ENCODE results near the gene MAST2.

Gene MAST2

DNA sequence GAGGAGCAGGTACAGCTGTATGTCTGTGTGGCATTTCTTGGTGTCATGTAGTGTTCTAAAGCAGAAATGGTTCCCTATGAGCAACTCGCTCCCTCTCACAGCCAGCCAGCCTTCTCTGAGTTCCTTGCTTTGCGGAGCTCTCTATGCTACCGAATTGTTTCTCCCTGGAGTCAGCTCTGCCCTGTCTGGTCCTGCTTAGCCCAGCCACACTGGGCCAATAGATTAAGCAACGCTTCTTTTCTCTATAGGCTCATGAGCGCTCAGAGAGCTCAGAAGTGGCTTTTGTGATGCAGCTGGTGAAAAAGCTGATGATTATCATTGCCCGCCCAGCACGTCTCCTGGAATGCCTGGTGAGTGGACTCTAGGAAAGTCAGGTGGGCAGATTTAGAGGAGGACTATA is 215.9 kb downstream of the MAST2 start:
- TF ChIP-seq, protein P1, sequence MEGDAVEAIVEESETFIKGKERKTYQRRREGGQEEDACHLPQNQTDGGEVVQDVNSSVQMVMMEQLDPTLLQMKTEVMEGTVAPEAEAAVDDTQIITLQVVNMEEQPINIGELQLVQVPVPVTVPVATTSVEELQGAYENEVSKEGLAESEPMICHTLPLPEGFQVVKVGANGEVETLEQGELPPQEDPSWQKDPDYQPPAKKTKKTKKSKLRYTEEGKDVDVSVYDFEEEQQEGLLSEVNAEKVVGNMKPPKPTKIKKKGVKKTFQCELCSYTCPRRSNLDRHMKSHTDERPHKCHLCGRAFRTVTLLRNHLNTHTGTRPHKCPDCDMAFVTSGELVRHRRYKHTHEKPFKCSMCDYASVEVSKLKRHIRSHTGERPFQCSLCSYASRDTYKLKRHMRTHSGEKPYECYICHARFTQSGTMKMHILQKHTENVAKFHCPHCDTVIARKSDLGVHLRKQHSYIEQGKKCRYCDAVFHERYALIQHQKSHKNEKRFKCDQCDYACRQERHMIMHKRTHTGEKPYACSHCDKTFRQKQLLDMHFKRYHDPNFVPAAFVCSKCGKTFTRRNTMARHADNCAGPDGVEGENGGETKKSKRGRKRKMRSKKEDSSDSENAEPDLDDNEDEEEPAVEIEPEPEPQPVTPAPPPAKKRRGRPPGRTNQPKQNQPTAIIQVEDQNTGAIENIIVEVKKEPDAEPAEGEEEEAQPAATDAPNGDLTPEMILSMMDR (IDR thresholded peaks at IDR 0.05; ENCODE audit: low read depth, low read length), result no peak
- no peak overlapping the region for H3K4me3 ChIP-seq (ENCODE audit: low read depth, low read length)

DNA sequence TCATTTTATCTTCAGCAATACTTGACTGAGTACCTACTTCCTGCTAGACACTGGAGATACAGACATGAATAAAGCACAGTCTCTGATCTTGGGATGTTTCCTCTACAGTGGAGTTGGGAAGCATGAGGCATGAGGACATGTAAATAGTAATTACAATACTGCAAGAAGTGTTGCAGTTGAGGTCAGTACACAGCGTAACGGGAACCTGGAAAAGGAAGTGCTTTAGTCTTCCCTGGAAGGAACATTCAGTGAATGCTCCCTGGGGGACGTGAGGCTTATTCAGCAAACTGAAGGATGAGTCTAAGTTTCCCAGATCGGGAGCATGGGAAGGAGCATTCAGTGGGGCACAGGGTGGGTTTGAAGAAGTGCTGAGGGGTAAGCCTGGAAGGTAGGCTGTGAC is 216.6 kb downstream of the MAST2 start:
- no peak overlapping the region for H3K4me3 ChIP-seq (ENCODE audit: low read depth, low read length)
- TF ChIP-seq, protein P1 (IDR thresholded peaks at IDR 0.05; ENCODE audit: low read depth, low read length), result no peak

DNA sequence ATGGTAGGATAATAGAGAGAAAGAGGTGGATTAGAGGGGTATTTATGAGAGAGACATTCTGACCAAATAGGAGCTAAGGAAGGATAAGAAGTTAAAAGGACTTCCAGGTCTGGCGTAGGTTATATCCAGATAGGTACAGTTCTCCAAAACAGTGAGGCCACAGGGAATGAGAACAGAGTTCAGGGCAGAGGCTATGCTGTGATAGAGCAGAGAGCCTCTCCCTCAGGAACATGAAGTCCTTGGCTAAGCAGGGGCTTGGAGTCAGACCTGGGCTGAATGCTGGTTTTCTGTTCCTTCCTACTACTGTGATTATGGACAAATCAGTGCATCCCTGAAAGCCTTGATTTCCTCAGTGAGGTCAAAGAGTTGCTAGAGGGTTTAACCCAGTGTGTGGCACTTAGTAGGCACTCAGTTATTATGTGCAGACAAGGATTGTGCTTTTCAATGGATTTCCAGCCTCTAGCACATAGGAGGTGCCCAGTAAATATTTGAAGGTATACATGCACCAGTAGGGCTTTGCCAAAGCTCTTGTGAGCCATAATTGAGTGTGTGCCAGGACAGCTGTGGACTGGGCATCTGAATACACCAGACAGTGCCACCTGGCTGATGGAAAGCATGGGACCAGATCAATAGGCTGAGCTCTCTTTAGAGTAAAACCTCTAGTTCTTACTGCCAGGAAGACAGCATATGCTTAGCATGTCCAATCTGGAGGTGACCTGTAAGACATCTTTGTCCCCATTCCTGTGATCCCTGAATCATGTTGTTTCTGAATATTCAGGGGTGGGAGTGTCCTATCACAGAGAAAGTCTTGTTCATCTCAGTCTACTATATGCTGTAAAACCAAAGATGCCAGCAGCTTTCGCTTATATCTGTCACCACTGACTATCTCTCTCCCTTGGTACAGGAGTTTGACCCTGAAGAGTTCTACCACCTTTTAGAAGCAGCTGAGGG is 217.9 kb downstream of the MAST2 start:
- TF ChIP-seq, protein P1 (IDR thresholded peaks at IDR 0.05; ENCODE audit: low read depth, low read length), result no peak
- H3K4me3 ChIP-seq (ENCODE audit: low read depth, low read length), result no peak overlapping the region

DNA sequence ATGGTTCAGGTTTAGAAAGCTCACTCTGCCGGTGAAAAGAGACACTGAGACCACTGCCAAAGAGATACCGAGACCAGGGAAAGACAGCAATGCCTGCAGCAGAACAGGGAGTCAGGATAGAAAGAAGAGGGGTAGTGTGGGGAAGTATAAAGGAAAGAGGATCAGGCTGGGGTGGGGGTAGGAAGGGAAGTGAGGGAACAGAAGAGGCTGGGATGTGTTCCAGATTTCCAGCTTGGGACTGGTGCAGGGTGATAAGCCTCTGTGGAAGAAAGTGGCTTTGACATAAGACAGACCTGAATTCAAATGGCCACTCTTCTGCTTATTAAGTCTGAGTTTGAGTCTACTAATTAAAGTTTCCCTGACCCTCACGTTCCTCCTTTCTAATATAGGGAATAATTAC is 223.1 kb downstream of the MAST2 start:
- TF ChIP-seq, protein P1 (IDR thresholded peaks at IDR 0.05; ENCODE audit: low read depth, low read length), result no peak
- no peak overlapping the region for H3K4me3 ChIP-seq (ENCODE audit: low read depth, low read length)

DNA sequence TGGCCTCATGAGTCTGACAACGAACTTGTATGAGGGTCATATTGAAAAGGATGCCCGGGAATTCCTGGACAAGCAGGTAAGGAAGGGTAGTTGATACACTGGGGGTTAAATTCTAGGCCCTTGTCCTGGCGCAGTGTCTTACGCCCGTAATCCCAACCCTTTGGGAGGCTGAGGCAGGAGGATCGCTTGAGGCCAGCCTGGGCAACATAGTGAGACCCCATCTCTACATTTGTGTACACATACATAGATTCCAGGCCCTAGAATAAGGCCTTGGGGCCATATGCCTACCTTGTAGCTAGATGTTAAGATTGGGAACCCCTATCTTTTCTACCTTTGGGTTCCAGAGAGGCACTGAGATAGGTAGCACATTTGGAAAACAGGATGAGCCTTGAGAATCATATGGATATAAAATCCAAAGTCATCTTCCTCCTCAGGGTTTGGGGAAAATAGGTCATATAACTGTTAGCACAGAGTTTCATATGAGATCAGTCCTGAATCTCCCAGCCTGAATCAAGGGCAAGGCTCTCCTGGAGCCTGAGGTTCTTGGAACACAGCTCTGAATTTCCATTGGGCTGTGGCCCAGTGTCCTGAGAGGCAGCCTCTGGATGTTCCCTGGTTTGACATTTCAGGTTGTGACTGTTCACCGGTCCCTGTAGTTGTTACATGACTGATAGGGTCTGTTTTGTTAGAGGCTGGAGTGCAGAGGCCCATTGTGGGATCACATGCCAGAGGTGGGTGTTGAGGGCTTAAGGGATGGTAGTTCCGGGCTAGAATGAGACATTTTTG is 224.6 kb downstream of the MAST2 start:
- TF ChIP-seq, protein P1 (IDR thresholded peaks at IDR 0.05; ENCODE audit: low read depth, low read length), result no peak
- no peak overlapping the region for H3K4me3 ChIP-seq (ENCODE audit: low read depth, low read length)

DNA sequence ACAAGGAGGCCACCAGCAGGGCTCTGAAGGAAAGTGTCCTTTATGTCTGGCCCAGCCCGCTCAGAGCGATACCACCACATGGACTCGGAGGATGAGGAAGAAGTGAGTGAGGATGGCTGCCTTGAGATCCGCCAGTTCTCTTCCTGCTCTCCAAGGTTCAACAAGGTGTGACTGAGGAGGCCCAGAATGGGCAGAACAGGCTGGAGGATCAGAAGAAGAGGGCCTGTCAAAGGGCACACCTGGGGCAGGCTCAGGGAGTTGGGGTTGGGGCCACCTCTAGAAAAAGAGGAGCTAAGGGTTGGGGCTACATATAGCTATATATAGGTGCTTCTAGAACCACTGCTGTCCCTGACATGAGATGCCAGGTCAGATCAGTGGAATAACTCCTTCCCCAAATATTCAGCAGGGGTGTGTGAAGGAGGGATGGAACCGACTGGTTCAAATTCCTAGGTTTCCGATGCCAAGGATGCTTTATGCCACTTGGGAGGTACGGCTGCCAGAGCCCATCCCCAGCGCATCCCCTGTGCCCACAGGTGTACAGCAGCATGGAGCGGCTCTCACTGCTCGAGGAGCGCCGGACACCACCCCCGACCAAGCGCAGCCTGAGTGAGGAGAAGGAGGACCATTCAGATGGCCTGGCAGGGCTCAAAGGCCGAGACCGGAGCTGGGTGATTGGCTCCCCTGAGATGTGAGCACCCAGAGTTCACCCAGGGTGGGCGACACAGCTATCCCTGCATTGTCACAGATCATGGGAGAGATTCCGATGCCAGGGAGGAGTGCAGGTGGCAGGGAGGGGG is 226.9 kb downstream of the MAST2 start:
- no peak overlapping the region for H3K4me3 ChIP-seq (ENCODE audit: low read depth, low read length)
- TF ChIP-seq, protein P1 (IDR thresholded peaks at IDR 0.05; ENCODE audit: low read depth, low read length), result no peak
